Astrocyte of the cerebellum (primary cell): ENCODE data around the gene NR2C2AP.

Experiments used
- DNase-seq: peaks from one replicate; pipeline ENCODE4 v3.0.0-alpha.2; 2011; ENCODE audit warnings: low read depth
- H3K4me3 ChIP-seq: 2 replicates; pipeline ENCODE4 v1.5.1; 2011; ENCODE audit warnings: mild to moderate bottlenecking, low read depth, low read length, moderate library complexity
- in situ Hi-C: cut with HindIII; loops from 2 replicates; pipeline ENCODE4 v1.10.0; 2017; ENCODE audit warnings: low sequenced_read_pairs
- TF ChIP-seq, protein P1 (sequence below): IDR thresholded peaks from 2 replicates; pipeline ENCODE4 v1.5.1; 2012; ENCODE audit warnings: low read length, low read depth, moderate library complexity, mild to moderate bottlenecking; ENCODE audit errors: missing control alignments

The NR2C2AP gene

GRCh38 chr19:19234220-19234816 lies 31.1 kb upstream of the NR2C2AP start:
- DNase-seq, result no peak
- in situ Hi-C loops, result no loop called here
- TF ChIP-seq, protein P1, sequence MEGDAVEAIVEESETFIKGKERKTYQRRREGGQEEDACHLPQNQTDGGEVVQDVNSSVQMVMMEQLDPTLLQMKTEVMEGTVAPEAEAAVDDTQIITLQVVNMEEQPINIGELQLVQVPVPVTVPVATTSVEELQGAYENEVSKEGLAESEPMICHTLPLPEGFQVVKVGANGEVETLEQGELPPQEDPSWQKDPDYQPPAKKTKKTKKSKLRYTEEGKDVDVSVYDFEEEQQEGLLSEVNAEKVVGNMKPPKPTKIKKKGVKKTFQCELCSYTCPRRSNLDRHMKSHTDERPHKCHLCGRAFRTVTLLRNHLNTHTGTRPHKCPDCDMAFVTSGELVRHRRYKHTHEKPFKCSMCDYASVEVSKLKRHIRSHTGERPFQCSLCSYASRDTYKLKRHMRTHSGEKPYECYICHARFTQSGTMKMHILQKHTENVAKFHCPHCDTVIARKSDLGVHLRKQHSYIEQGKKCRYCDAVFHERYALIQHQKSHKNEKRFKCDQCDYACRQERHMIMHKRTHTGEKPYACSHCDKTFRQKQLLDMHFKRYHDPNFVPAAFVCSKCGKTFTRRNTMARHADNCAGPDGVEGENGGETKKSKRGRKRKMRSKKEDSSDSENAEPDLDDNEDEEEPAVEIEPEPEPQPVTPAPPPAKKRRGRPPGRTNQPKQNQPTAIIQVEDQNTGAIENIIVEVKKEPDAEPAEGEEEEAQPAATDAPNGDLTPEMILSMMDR, result no peak

GRCh38 chr19:19232261-19232721 lies 29.1 kb upstream of the NR2C2AP start:
- TF ChIP-seq, protein P1, result no peak
- DNase-seq, result no peak
- H3K4me3 ChIP-seq, result no peak overlapping the region
- in situ Hi-C loops, result no loop called here

More at GRCh38 chr19:19234220-19234816, 31.1 kb upstream of the NR2C2AP start:
- H3K4me3 ChIP-seq, result no peak overlapping the region

DNA sequence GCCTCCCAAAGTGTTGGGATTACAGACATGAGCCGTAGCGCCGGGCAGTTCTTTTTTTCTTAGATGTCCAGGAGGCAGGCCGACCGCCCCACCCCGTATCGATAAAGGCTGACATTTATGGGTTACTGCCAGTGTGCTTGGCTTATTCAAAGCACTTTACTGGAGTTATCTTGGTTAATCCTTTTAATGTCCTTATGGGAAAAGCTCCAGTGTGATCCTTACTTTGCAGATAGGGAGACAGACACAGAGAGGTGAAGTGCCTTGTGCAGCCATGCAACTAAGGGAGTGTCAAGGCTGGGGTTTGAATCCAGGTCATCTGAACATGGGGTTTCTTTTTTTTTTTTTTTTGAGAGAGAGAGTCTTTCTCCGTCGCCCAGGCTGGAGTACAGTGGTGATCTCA lies 27.8 kb upstream of the NR2C2AP start:
- TF ChIP-seq, protein P1, result no peak

GRCh38 chr19:19229701-19230100 lies 26.5 kb upstream of the NR2C2AP start:
- DNase-seq, result no peak
- TF ChIP-seq, protein P1, result no peak
- no peak overlapping the region for H3K4me3 ChIP-seq
- in situ Hi-C loops, result no loop called here

More for the DNA sequence above, 27.8 kb upstream of the NR2C2AP start:
- in situ Hi-C loops, result no loop called here
- DNase-seq, result no peak
- H3K4me3 ChIP-seq, result no peak overlapping the region

- TF ChIP-seq, protein P1, result no peak
- no peak for DNase-seq
- H3K4me3 ChIP-seq, result no peak overlapping the region
- in situ Hi-C loops, result no loop called here
Measured at GRCh38 chr19:19227217-19227616, 24.0 kb upstream of the NR2C2AP start.

DNA sequence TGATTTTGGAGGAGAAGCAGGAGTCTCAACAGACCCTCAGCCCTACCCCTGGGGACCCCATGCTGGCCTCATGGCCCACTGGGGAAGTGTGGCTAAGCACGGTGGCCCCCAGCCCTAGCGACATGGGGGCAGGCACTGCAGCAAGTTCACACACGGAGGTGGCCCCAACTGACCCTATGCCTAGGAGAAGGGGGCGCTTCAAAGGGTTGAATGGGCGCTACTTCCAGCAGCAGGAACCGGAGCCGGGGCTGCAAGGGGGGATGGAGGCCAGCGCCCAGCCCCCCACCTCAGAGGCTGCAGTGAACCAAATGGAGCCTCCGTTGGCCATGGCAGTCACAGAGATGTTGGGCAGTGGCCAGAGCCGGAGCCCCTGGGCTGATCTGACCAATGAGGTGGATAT lies 23.4 kb upstream of the NR2C2AP start:
- DNase-seq, result no peak
- H3K4me3 ChIP-seq, result no peak overlapping the region
- in situ Hi-C loops, result no loop called here
- TF ChIP-seq, protein P1, result no peak

GRCh38 chr19:19226204-19226603 lies 23.0 kb upstream of the NR2C2AP start:
- no peak overlapping the region for H3K4me3 ChIP-seq
- TF ChIP-seq, protein P1, result no peak
- in situ Hi-C loops, result no loop called here
- no peak for DNase-seq
